HG02885 (cell line): ENCODE results near the gene TPBGL.
"Not testable (repeated sequence)": the region's sequence is repeated elsewhere in the genome, so short reads cannot be mapped to it uniquely, and the experiment has no call there.

ENCODE experiments used
- ATAC-seq: cut with Tn5 transposase; IDR thresholded peaks from one replicate; pipeline ENCODE4 v1.9.1; 2021; ENCODE audit warnings: mild to moderate bottlenecking; ENCODE audit not compliant: unreplicated experiment, poor library complexity

TPBGL gene

DNA sequence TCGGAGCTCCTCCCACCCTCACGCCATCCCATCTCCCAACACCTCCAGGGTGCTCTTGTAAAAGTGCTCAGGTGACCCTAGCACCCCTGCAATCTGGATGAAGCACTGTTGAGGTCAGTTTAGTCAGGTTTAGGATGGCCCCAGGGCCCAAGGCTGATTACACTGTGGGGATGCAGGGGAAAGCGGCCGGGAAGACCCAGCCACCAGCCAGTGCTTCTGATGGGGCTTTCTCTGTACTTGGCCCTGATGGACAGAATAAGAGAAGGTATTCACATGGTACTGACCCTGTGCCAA is 28.7 kb downstream of the TPBGL start:
- no peak for ATAC-seq

DNA sequence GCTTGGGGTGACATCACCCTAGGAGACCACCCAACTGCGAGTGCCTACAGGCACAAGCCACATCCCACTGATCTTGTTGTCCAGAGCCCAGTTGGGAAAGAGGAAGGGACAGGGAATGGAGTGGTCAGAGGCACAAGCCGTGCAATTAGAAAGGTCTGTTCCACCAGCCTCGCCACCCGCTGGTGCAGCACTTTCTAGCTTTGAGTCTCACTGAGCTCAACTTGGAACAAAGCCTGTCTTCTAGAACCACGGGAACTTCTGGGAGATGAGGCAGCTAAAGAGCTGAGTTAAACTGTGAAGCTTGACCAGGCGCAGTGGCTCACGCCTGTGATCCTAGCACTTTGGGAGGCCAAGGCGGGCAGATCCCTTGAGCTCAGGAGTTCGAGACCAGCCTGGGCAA is 29.3 kb downstream of the TPBGL start:
- no peak for ATAC-seq

DNA sequence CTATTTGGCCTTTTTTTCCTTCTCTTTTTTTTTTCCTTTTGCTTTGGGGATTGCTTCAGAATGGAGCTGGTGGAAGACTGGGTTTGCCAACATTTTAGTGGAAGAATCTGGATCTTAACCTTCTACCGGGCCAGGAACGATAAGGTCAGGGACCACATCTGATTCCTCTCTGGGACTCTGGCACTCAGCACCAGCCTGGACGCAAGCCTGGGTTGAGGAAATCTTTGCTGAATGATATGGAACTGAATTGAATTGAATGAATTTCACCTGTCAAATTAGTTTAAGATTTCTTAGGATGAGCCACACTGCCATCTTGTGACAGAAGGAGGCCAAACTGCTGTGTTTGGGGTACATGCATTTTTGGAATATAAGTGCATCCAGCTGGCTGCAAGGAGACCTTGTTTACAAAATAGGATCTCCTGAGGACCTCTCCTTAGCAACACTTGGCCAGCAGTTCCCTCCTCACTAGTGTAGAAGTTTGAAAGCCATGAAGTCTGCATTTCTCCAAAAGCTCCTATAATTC is 30.4 kb downstream of the TPBGL start:
- ATAC-seq, result no peak

- ATAC-seq, result no peak
Measured at GRCh38 chr11:75271730-75272129, 31.2 kb downstream of the TPBGL start.

- no peak for ATAC-seq
Measured at GRCh38 chr11:75272391-75272790, 31.8 kb downstream of the TPBGL start.

DNA sequence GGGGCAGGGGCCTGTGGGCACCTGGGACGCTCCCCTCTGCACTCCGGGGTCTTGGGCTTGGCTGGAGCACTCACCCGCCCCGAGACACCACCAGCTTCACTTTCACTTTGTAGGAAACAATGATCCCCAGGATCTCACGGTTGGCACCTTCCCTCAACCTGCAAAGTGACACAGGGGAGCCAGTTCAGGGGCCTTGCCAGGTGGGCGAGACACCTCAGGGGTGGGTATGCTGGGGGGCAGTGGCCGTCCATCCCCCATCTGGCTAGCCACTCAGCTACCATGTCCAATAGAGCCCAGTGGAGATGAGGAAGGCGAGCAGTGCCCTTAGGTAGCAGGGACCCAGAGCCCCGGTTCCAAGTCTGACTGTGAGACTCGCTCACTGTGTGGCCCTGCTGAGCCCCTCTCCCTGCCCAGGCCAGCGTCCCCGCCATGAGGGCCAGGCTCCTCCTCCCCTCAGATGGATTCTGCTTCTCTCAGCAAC is 32.3 kb downstream of the TPBGL start:
- no peak for ATAC-seq

- no peak for ATAC-seq
Measured at GRCh38 chr11:75273411-75274391, 33.1 kb downstream of the TPBGL start.

GRCh38 chr11:75274716-75275115 is 34.1 kb downstream of the TPBGL start:
- not testable (repeated sequence) for ATAC-seq

DNA sequence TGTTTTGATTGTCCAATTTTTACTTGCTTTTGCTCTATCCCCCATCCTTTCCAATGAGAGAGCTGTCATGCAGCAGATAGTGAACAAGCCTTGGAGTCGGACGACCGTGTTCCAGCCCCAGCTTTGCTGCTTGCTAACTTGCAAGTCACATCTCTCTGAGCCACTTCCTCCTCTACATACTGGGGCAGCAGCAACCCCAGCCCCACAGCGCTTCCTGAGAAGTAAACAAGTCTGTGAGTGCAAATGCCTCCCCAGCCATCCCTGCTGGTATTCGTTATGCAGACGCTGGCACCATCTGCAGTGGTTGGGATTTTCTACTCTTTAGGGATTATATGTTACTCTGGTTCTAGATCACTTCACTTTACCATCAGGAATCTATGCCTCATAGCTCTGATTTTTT is 35.0 kb downstream of the TPBGL start:
- no peak for ATAC-seq

DNA sequence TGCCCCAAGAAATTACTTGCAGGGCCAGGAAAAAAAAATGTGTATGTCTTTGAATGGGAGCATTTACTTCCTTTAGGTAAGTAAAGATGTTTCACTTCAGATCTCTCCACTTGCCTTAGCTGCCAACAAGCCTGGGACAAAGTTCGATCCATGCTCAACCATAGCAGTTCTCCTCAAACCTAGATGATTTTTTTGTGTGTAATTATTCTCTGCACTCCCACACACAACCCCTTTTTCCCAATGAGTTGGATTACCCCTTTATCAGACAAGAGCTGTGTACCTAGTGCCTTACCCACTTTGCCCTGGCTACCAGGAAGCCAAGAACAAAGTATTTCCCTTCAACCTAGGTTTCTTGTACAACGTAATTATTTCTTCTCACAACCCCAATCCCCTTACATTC is 35.6 kb downstream of the TPBGL start:
- no peak for ATAC-seq

DNA sequence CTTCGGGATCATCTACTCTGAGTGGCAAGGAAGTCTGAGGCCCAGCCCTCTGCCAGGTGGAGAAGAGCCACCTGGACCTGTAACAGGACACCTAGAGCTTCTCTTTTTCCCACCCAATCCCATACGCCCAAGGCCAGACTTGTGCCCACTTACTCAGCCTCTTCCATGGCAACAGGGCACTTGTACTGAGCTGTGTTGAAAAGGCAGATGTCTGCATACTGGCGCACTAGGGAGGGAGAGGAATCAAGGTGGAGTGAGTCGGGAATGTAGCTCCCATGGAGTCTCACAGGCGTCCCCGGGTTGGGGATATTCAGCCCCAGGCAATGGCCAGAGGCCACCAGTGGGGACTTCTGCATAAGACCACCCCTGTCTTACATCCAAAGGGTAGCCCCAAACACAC is 36.1 kb downstream of the TPBGL start:
- ATAC-seq, result no peak

DNA sequence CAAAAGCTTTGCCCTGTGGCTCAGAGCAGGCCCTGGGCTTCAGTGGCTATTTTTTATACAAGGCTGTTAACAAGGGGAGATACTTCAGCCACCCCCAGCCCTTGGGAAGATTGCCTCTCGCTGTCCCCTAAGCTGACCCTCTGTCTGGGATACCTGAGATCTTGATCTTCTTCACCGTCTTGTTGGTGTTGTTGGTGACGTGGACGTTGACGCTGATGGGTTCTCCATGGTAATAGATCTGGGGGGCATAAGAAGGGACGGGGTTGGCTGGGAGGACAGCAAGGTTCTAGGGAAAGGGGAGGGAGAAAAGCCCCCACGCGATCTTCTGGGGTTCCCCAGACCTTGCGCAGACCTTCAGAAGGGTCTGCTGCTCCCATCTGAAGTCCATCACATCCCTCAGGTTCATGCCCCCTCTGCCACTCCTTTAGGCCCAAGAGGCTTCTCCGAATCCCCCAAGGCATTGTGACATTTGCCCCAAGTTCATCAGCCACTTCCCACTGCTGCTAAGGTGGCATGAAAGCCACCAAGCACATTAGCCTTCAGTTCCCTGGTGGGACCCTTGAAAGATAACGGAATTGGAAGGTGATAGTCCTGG is 36.7 kb downstream of the TPBGL start:
- ATAC-seq, result no peak

DNA sequence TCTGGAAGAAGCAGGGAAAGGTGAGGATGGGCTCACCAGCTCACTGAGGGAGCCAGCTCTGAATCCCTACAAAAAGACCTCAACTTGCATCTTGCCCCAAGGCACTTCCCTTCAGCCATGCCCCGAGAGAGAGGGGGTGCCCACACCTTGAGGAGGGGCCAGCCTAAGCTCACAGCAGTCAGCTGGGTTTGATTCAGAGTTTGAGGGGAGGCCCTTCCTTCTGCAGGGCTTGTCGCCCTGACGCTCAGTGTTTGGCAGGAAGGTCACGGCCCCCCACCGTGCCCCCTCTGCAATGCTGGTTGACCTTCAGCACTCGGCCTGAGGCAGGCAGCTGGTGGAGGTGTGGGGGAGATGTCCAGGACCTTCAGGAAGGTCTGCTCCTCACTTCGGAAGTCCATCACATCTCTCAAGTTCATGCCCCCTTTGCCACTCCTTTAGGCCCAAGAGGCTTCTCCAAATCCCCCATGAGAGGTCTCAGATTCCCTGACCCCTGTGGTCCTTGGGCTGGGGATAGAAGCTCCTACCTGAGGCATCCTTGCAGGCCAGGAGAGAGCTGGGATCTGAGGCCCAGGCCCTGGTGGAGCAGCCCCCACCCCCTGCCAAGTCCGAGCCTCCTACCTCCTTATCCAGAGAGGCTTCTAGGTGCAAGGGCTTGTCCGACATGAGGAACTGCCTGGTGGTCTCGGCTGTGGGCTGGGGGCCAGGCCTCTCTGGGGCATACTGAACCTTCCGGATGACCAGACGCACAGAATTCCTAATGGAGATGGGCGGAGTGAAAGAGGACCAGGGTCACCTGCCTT is 37.6 kb downstream of the TPBGL start:
- no peak for ATAC-seq

DNA sequence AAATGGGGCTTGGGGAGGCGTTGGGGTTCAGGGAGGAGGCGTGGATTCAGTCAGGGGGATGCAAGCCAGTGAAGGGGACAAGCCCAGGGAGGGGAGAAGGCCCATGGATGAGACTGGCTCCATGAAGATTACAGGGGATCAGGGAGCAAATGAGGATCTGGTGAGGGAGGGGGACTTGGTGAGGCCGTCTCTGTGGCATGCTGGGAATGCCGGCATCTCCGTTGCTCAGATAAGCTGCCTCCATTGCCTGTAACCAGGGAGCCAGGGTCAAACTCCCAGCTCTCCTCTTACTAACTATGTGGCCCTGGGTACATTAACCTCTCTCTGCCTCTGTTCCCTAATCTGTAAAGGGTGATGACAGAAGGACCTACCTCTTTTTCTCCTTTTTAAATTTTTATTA is 38.7 kb downstream of the TPBGL start:
- ATAC-seq, result no peak

GRCh38 chr11:75280227-75280701 is 39.7 kb downstream of the TPBGL start:
- peak; percentile 58 for ATAC-seq

GRCh38 chr11:75280770-75281468 is 40.3 kb downstream of the TPBGL start:
- no peak for ATAC-seq

GRCh38 chr11:75281469-75282095 is 41.0 kb downstream of the TPBGL start:
- no peak for ATAC-seq

- no peak for ATAC-seq
Measured at GRCh38 chr11:75283391-75283931, 42.9 kb downstream of the TPBGL start.

- no peak for ATAC-seq
Measured at GRCh38 chr11:75285776-75286360, 45.3 kb downstream of the TPBGL start.
